ENCODE data around the gene CREB5.

Gene CREB5

DNA sequence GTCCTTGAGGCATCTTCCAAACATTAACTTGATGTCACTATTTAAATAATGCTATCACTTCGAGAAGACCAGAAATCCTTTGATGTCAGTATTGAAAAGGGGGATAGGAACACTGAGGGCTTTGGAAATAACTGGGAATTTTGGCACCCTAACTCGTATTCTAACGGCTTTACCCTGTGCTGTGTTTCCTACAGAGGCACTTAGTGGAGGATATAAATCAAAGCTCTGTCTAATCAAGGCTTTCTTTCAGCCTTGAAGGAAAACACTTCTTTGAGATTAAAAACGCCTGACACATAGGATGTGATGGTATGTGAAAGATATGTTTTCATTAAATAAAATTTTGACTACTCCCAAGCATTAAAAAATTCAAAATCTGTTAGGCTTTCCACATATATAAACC, 62.3 kb downstream of the CREB5 start:
- no peaks in the 10 kb centered on the region for H3K79me2 ChIP-seq
- H3K27me3 ChIP-seq (ENCODE audit: control insufficient read depth, insufficient read depth, low read length): no peaks in the 10 kb centered on the region
- H3K9ac ChIP-seq: no peak overlapping the region
- H3K4me1 ChIP-seq: no peaks in the 10 kb centered on the region
- no peak overlapping the region for H2AFZ ChIP-seq
- no peak overlapping the region for H3K4me2 ChIP-seq (ENCODE audit: low read length)
- H3K27ac ChIP-seq: no peak overlapping the region
- H3K4me3 ChIP-seq (ENCODE audit: low read depth, low read length): no peak overlapping the region
- no peaks in the 10 kb centered on the region for H3K36me3 ChIP-seq (ENCODE audit: control insufficient read depth, insufficient read depth, low read length)
- TF ChIP-seq, protein P1, sequence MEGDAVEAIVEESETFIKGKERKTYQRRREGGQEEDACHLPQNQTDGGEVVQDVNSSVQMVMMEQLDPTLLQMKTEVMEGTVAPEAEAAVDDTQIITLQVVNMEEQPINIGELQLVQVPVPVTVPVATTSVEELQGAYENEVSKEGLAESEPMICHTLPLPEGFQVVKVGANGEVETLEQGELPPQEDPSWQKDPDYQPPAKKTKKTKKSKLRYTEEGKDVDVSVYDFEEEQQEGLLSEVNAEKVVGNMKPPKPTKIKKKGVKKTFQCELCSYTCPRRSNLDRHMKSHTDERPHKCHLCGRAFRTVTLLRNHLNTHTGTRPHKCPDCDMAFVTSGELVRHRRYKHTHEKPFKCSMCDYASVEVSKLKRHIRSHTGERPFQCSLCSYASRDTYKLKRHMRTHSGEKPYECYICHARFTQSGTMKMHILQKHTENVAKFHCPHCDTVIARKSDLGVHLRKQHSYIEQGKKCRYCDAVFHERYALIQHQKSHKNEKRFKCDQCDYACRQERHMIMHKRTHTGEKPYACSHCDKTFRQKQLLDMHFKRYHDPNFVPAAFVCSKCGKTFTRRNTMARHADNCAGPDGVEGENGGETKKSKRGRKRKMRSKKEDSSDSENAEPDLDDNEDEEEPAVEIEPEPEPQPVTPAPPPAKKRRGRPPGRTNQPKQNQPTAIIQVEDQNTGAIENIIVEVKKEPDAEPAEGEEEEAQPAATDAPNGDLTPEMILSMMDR (IDR thresholded peaks at IDR 0.05): no peak
- H3K9me3 ChIP-seq (ENCODE audit: control insufficient read depth, low read length): no peaks in the 10 kb centered on the region

DNA sequence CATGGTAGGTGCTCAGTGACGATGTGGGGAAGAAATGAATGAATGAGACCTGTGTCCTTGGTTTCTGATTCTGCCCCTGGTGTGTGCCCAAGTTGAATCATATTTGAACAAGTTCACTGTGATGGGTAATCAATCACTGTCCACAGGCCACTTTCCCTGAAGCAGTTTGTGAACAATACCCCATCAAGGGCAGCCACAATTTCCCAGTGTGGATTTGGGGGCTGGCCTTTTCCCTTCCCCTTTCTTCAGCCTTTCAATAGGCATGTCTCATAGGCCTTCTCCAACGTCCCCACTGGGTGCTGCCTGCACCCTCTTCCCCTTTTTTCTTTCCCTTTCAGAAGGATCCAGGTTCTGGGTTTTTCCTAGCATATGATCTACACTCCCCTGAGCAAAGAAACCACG, 64.7 kb downstream of the CREB5 start:
- H3K4me1 ChIP-seq: no peaks in the 10 kb centered on the region
- H3K36me3 ChIP-seq (ENCODE audit: control insufficient read depth, insufficient read depth, low read length): no peaks in the 10 kb centered on the region
- no peak overlapping the region for H3K27ac ChIP-seq

DNA sequence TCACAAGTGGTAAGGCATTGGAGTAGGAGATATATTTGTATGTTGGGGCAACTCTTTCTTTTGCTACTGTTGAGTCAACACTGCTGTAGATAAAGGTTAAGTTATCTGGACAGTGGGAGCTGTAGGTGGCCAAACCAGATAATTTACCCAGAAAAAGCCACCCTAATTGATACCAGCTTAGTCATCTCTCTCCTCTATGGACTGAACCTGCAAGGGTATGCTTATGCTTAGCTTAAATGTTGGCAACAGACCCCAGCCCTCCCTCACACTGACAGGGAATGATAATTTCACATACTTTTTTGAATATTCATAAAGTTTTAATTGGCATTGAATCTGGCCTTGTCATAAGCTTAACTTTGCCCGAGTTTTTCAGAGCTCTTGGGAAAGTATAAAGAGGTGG, 66.3 kb downstream of the CREB5 start:
- Histone ChIP-seq H3K27ac (no peak overlapping the region), H3K79me2 (no peaks in the 10 kb centered on the region), H3K4me1 (no peaks in the 10 kb centered on the region), H3K36me3 (ENCODE audit: control insufficient read depth, insufficient read depth, low read length) (no peaks in the 10 kb centered on the region), H3K4me3 (ENCODE audit: low read depth, low read length) (no peak overlapping the region), H3K9me3 (ENCODE audit: control insufficient read depth, low read length) (no peaks in the 10 kb centered on the region), H2AFZ (no peak overlapping the region), H3K9ac (no peak overlapping the region), H3K4me2 (ENCODE audit: low read length) (no peak overlapping the region), H3K27me3 (ENCODE audit: control insufficient read depth, insufficient read depth, low read length) (no peaks in the 10 kb centered on the region)
- TF ChIP-seq, protein P1 (IDR thresholded peaks at IDR 0.05): no peak

More for the DNA sequence above, 64.7 kb downstream of the CREB5 start:
- Histone ChIP-seq H3K4me3 (ENCODE audit: low read depth, low read length) (no peak overlapping the region), H3K27me3 (ENCODE audit: control insufficient read depth, insufficient read depth, low read length) (no peaks in the 10 kb centered on the region), H3K79me2 (no peaks in the 10 kb centered on the region), H3K4me2 (ENCODE audit: low read length) (no peak overlapping the region), H2AFZ (no peak overlapping the region), H3K9ac (no peak overlapping the region), H3K9me3 (ENCODE audit: control insufficient read depth, low read length) (no peaks in the 10 kb centered on the region)
- TF ChIP-seq, protein P1 (IDR thresholded peaks at IDR 0.05): no peak

DNA sequence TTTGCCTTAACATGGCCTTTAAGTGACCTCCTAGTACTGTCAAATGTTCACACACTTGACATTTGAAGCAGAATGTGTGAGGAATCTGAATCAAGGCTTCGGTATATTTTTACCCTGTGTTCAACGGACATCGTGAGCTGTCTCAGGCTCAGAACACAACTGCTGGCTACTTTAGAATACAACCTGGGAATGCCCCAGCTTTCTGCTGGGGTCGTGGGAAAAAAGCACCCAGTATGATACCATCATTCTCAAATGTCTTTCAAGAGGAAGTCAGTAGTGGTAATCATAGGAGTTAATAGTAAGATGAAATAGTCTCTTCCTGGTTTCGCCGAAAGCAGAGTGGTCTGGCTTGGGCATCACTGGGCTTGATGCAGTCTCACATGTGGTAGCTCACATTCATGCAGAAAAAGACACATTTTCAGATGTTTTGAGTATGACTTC, 67.2 kb downstream of the CREB5 start:
- no peaks in the 10 kb centered on the region for H3K4me1 ChIP-seq
- H3K4me2 ChIP-seq (ENCODE audit: low read length): no peak overlapping the region
- no peak overlapping the region for H3K27ac ChIP-seq
- H3K79me2 ChIP-seq: no peaks in the 10 kb centered on the region
- H3K36me3 ChIP-seq (ENCODE audit: control insufficient read depth, insufficient read depth, low read length): no peaks in the 10 kb centered on the region
- TF ChIP-seq, protein P1 (IDR thresholded peaks at IDR 0.05): no peak
- H3K9me3 ChIP-seq (ENCODE audit: control insufficient read depth, low read length): no peaks in the 10 kb centered on the region
- H3K4me3 ChIP-seq (ENCODE audit: low read depth, low read length): no peak overlapping the region
- no peak overlapping the region for H3K9ac ChIP-seq
- H3K27me3 ChIP-seq (ENCODE audit: control insufficient read depth, insufficient read depth, low read length): no peaks in the 10 kb centered on the region
- H2AFZ ChIP-seq: no peak overlapping the region

DNA sequence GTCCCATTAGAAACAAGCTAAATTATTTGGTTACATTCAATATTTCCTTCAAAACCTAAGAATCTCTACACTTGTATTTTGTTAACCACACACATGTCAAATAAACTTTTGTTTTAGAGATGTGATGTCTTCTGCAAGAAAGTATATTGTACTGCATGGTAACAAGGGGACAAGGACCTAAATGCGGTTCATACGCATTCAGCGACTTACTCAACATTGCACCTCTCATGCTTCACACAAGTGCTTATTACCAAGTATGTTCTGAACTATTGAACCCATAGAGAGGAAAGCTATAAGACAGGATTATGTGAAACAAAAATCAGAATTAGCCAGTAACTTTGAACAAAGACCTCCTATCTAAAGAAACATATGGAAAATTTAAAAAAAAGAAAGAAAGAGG, 68.3 kb downstream of the CREB5 start:
- Histone ChIP-seq H3K4me1 (no peaks in the 10 kb centered on the region), H3K27me3 (ENCODE audit: control insufficient read depth, insufficient read depth, low read length) (no peaks in the 10 kb centered on the region), H3K4me3 (ENCODE audit: low read depth, low read length) (no peak overlapping the region), H2AFZ (no peak overlapping the region), H3K79me2 (no peaks in the 10 kb centered on the region), H3K36me3 (ENCODE audit: control insufficient read depth, insufficient read depth, low read length) (no peaks in the 10 kb centered on the region), H3K27ac (no peak overlapping the region), H3K9ac (no peak overlapping the region), H3K4me2 (ENCODE audit: low read length) (no peak overlapping the region), H3K9me3 (ENCODE audit: control insufficient read depth, low read length) (no peaks in the 10 kb centered on the region)
- TF ChIP-seq, protein P1 (IDR thresholded peaks at IDR 0.05): no peak
